ENCODE results near the gene MFRP.

The MFRP gene

GRCh38 chr11:119343726-119344125 lies 2.8 kb downstream of the MFRP start:
- no peak overlapping the region for H3K4me3 ChIP-seq (ENCODE audit: low read length)
- no peak for DNase-seq (ENCODE audit: low read depth)
- no peak for TF ChIP-seq CTCF (conservative IDR thresholded peaks at IDR 0.05; ENCODE audit: low read length)

GRCh38 chr11:119342362-119343130 lies 4.0 kb downstream of the MFRP start:
- no peak overlapping the region for H3K4me3 ChIP-seq (ENCODE audit: low read length)
- no peak for TF ChIP-seq CTCF (conservative IDR thresholded peaks at IDR 0.05; ENCODE audit: low read length)
- no peak for DNase-seq (ENCODE audit: low read depth)

- no peak for DNase-seq (ENCODE audit: low read depth)
- no peak for TF ChIP-seq CTCF (conservative IDR thresholded peaks at IDR 0.05; ENCODE audit: low read length)
- H3K4me3 ChIP-seq (ENCODE audit: low read length), result no peak overlapping the region
Measured at GRCh38 chr11:119342023-119342300, 4.5 kb downstream of the MFRP start.

GRCh38 chr11:119341222-119342022 lies 5.1 kb downstream of the MFRP start:
- no peak for DNase-seq (ENCODE audit: low read depth)
- H3K4me3 ChIP-seq (ENCODE audit: low read length), result peak overlapping the region; percentile 71
- no peak for TF ChIP-seq CTCF (conservative IDR thresholded peaks at IDR 0.05; ENCODE audit: low read length)

- peak within 1 kb of the TSS; percentile 71 for H3K4me3 ChIP-seq (ENCODE audit: low read length)
- no peak; the same call in 1 of the 2 replicates for TF ChIP-seq CTCF (conservative IDR thresholded peaks at IDR 0.05; ENCODE audit: low read length)
- DNase-seq (ENCODE audit: low read depth), result peak; percentile 84
Measured at GRCh38 chr11:119340335-119341221, 5.9 kb downstream of the MFRP start, which contains the start of gene C1QTNF5. TSS of gene C1QTNF5 (minus strand) at chr11:119340883. CDS start at chr11:119340397, 486 bp downstream.

- peak; percentile 61 for TF ChIP-seq CTCF (conservative IDR thresholded peaks at IDR 0.05; ENCODE audit: low read length)
- DNase-seq (ENCODE audit: low read depth), result peak; percentile 62
- H3K4me3 ChIP-seq (ENCODE audit: low read length), result peak overlapping the region; percentile 71
Measured at GRCh38 chr11:119339589-119340334, 6.7 kb downstream of the MFRP start.
